NCI-H2227 (cell line): Measurements from ENCODE around the gene KLK12.
"Not testable (repeated sequence)": the region's sequence is repeated elsewhere in the genome, so short reads cannot be mapped to it uniquely, and the experiment has no call there.

Experiments
- DNase-seq: peaks from one replicate; lab custom pipeline; 2025; ENCODE audit not compliant: unreplicated experiment; lab: John Stamatoyannopoulos, UW

Gene KLK12

DNA sequence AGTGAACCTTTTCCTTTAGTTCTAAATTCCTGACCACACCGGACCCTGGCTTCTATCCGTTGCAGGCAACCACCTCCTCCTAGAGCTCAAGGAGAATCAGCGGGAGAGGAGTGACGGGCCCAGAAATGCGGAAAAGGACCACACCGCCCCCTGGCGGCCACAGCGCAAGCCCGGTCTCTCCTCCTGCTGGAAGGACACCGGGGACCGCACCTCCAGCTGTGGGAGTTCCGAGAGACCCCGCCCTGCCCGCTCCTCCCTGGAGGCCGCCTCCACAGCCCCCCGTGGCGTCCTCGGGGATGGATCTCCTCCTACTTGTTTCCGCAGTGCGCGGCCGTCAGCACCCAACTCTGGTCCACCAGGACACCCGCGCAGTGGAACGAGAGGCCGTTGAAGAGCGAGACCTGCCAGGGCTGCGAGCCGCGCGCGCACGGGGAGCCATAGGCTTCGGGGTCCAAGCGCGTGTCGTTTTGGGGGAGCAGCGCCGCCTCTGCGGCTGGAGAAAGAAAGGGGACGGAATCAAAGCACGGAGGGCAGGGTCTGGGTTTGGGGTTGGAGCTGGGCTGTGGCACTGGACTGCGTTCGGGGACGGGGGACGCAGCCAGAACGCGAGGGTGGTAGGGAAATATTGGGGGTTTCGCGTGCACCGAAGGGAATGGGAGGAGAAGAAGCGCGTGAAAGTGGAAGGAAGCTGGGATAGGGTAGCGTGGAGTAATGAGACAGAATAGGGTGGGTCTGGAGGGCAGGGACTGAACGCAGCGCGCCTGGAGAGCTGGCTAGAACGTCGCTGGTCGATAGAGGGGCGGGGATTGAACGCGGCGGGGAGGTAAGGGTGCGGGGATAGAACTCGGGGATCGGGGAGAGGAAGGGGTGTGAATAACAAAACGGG is 17.8 kb downstream of the KLK12 start:
- DNase-seq = peak; percentile 82

GRCh38 chr19:51015691-51016267 is 19.0 kb downstream of the KLK12 start:
- DNase-seq = no peak

GRCh38 chr19:51014242-51014641 is 20.6 kb downstream of the KLK12 start:
- no peak for DNase-seq

DNA sequence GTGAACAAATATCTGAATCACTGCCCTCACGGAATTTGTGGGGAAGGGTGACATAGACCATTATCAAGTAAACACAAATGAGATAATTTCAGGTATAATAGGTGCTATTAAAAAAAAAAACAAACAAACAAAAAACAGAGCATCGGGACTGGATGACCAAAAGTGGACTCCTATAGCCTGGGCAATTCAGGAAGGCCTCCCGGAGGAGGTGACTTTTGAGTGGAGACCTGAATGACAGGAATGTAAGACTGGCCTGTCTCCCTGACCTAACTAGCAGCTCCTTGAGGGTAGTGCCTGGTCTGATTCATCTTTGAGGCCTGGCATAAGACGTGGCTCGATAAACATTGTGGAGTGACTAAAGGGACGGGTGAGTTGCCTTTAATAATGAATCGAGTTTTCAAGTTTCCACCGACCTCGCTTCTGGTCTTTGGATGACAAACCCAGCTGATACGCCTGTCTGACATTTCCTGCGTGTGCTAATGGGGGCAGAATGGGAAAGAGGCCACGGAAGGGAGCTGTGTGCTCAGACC is 22.1 kb downstream of the KLK12 start:
- DNase-seq = no peak

DNA sequence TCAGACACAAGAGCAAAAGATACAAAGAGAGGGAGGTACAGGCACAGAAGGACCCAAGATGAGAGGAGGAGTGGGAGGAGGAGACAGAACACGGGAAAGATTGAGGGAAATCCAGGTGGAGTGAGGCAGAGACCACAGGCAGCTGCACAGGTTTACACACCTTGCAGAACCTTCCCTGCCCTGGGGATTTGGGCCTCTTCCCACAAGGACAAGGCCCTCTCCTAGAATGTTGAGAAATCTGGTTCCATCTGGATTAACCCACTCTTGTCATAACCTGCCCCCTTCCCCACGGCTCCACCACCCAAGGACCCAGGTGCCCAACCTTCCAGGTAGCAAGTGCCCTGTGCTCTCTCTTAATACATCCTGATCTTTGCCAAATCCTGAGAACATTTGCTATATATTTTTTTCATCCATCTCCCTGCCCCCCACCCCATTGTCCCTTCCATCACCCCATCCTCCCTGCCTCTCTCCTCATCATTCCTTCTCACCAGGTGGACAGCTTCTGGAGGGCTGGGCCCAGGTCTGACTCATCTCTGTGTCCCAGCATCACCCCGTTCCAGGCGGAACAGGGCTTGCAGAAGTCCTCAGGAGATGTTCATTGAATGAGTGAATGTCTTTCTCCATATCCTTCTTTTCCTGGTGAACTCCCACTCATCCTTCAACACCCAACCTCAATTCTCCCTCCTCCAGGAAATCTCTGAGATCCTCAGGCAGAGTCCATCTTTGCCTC is 24.6 kb downstream of the KLK12 start:
- no peak for DNase-seq

DNA sequence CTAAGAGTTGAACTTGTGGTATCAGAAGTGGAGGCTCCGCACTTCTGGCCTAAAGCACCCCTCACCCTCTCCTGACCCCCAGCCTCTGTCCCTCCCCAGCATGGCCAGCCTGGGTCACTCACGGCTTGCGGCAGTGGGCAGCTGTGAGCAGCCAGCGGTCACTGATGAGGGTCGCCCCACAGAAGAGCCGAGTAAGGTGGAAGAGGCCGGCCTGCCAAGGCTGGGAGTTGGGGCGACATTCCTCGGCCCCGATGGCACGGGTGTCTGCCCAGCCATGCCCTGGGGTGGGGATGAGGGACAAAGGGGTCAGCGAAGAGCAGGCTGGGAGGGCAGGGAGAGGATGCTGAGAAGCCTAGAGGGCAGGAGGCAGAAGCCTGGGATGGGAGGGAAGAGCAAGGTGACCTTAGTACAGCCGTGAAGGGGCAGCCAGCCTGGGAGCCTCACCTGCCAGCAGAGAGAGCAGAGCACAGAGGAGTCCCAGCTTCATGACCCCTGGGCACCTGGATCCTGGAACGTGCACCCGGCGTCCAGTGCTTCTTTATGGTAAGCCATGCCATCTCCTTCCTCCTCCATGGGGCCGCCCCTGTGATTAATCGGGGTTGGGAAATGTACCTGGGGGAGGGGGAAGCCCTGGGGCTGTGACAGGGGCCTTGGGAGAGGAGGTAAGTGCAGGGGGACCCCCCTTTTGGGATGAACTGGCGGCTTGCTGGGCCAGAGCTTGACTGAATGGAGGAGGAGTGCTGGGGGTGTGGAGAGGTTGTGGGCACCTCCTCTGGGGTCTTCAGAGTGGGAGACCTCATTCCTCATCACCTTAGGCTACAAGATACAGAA is 25.5 kb downstream of the KLK12 start:
- no peak for DNase-seq

DNA sequence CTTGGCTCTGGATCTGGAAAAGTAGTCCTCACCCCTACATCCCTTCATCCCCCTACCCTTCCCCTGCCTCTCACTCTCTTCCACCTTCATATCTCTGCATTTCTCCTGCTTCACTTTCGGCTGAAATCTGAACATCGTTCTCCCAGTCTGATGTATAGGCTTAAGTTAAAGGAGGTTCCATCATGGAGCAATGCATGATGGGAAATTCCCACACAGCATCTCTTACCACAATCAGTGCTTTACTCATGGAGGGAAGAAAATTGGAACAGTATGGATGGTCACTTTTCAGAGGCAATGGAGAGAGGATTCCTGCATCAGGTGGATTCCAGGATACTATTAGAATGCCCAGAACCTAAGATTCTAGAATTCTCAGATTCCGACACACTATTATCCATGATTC is 27.3 kb downstream of the KLK12 start:
- no peak for DNase-seq

- no peak for DNase-seq
These were observed 28.4 kb downstream of the KLK12 start for GRCh38 chr19:51006406-51006805.

- DNase-seq = no peak
These were observed 29.6 kb downstream of the KLK12 start for GRCh38 chr19:51005248-51005647.

GRCh38 chr19:51003316-51003715 is 31.5 kb downstream of the KLK12 start:
- DNase-seq = no peak

GRCh38 chr19:51002542-51003311 is 32.1 kb downstream of the KLK12 start:
- peak; percentile 72 for DNase-seq

DNA sequence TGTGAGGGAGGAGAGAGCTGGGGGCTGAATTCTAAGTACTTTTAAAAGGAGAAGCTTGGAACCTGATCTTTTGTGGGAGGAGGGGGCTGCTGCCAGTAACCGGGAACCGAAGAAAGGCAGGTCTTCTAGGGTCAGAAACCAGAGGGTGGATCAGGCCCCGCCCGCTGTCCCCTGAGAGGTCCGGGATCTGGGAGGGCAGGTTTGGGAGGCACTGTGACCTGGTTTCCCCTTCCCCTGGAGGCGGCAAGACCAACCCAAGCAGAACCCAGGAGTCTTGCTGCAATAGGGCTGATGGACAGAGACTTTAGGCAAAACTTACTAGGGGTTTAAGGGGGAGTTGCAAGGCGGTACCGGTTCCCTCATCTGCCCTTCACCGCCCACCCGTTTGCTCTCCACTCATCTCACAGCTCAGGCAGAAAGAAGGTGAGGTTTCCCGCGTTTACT is 32.7 kb downstream of the KLK12 start:
- DNase-seq = no peak

GRCh38 chr19:51001515-51001914 is 33.3 kb downstream of the KLK12 start, which contains the start of gene KLK8:
TSS of gene KLK8 (minus strand) at chr19:51001604. CDS start at chr19:51001167, 437 bp downstream.
- DNase-seq = no peak

GRCh38 chr19:51000981-51001380 is 33.8 kb downstream of the KLK12 start:
- no peak for DNase-seq

DNA sequence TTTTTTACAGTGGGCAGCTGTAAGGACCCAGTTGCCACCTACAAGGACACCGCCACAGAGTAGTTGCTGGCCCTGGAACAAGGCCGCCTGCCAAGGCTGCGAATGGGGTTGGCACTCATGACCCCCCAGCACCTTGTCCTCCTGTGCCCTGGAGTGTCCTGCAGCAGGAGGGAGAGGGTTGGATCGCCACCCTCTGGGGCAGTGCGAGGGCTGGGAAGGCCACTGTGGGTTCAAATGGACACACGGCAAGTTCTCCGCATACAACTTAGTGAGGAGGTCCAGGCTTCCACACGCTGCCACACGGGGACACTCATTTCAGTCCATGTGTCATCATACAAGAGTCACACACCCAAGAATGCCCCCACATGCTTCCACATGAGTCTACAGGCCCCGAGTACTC is 34.4 kb downstream of the KLK12 start:
- DNase-seq = no peak

DNA sequence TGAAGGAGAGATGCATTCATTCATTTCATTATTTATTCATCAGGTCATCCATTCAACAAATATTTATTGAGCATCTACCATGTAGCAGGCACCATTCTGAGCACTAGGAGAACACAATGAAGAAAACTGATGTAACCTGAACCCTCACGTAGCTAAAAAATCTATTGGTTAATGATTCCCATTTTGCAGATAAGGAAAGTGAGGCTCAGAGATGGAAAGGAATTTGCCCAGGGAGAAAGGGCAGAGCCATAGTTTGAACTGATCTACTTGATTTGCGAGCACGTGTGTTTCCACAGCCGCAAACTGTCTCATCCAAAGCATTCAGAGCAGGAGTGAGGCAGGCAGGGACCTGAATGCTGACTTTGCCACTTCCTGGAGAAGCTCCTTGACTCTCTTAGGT is 36.1 kb downstream of the KLK12 start:
- DNase-seq = no peak

- no peak for DNase-seq
These were observed 36.7 kb downstream of the KLK12 start for GRCh38 chr19:50998061-50998460.

- peak; percentile 15 for DNase-seq
These were observed 40.7 kb downstream of the KLK12 start for GRCh38 chr19:50994129-50994528.

GRCh38 chr19:50992666-50993035 is 42.2 kb downstream of the KLK12 start:
- no peak for DNase-seq

- not testable (repeated sequence) for DNase-seq
These were observed 50.4 kb downstream of the KLK12 start for GRCh38 chr19:50984416-50984815.
